Fibroblast of skin of left quadriceps (primary cell): ENCODE data around the gene PAXIP1.
A peak's percentile ranks its signal among the peaks of the same experiment; 100 is the strongest.
"Not testable (repeated sequence)": the region's sequence is repeated elsewhere in the genome, so short reads cannot be mapped to it uniquely, and the experiment has no call there.

Experiments
- DNase-seq, 2 experiments: peaks; one replicate each; pipeline ENCODE4 v3.0.0-alpha.2; 2013; ENCODE audit warnings: low read depth in 2 of 2

The PAXIP1 gene, protein sequence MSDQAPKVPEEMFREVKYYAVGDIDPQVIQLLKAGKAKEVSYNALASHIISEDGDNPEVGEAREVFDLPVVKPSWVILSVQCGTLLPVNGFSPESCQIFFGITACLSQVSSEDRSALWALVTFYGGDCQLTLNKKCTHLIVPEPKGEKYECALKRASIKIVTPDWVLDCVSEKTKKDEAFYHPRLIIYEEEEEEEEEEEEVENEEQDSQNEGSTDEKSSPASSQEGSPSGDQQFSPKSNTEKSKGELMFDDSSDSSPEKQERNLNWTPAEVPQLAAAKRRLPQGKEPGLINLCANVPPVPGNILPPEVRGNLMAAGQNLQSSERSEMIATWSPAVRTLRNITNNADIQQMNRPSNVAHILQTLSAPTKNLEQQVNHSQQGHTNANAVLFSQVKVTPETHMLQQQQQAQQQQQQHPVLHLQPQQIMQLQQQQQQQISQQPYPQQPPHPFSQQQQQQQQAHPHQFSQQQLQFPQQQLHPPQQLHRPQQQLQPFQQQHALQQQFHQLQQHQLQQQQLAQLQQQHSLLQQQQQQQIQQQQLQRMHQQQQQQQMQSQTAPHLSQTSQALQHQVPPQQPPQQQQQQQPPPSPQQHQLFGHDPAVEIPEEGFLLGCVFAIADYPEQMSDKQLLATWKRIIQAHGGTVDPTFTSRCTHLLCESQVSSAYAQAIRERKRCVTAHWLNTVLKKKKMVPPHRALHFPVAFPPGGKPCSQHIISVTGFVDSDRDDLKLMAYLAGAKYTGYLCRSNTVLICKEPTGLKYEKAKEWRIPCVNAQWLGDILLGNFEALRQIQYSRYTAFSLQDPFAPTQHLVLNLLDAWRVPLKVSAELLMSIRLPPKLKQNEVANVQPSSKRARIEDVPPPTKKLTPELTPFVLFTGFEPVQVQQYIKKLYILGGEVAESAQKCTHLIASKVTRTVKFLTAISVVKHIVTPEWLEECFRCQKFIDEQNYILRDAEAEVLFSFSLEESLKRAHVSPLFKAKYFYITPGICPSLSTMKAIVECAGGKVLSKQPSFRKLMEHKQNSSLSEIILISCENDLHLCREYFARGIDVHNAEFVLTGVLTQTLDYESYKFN

DNA sequence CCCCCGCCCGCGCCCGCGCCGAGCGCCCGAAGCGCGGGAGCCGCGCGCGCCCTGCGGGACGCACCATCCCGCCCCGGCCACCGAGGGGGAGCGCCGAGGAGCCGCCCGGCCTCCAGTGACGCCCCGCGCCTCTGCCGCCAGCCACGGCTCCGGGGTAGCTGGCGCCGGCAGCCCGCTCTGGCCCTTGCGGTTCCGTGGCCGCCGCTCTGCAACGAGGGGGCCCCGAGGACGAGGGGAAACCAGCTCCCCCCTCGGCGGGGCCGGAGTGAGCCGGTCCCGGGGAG is at the start of gene PAXIP1:
Gene PAXIP1, minus strand, starts transcription at position 33 of the 284 bp plus-strand sequence. CDS start 195 bp downstream, outside the sequence.
- no peak for DNase-seq

DNA sequence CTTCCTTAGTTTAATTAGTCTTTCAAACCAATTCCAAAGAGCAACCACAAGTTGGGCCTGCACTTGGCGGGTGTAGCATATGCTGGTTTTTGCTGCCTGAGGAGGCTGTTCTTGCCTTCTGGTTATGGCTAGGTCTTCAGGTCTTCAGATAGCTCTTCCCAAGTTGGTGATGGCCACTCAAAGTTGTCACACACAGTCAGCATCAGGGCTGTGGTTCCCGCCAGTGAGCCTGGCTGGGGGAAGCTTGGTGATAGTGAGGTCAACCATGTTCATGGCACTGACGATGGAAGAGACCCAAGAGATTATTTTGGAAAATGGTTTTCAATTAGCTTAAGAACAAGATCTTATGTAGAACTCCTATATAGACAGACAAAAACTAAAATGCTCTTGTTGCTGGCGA is 48.4 kb upstream of the PAXIP1 start:
- DNase-seq = no peak

DNA sequence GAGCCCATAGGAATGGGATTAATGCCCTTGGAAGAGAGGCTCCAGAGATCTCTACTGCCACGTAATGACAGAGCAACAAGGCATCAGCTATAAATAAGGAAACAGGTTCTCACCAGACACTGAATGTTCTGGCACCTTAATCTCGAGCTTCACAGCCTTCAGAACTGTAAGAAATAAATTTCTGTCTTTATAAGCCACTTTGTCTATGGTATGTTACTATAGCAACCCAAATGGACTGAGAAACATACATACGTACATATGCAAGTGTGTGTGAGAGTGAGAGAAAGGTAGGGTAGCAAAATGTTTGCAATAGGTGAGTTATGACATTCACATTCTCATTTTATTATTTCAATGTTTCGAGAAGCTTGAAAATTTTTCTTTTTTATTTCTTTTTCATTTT is 45.1 kb upstream of the PAXIP1 start:
- DNase-seq = no peak

DNA sequence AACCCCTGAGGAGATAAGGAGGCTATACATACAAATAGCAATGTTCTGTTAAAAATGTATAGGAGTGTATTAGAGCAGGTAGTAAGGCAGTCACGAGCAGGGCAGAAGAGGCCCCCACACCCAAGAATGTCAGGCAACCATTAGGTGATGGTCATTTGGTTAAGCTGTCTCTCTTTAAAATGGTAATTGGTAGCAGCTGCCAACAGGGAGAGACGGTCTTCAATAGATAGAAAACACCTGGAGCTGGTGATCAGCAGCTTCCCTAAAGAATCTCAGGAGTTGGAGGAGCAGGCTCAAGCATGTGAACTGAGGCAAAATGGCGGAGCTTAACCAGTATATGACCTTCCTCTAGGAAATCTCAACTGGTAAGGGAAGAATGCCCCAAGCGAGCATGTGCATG is 40.8 kb upstream of the PAXIP1 start:
- no peak for DNase-seq

DNA sequence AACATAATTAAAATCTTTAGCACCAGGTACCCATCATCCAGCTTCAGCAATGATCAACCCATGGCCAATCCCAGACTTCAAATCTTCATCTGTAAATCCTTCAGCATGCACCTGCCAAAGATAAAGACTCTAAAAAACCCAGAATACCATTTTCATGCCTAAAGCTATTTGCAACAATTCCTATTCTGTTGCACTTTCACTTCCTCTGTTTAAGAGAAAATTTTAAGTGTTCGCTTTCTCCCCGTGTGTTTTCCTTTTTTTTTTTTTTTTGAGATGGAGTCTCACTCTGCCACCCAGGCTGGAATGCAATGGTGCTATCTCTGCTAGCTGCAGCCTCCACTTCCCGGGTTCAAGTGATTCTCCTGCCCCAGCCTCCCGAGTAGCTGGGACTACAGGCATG is 35.4 kb upstream of the PAXIP1 start:
- no peak for DNase-seq

DNA sequence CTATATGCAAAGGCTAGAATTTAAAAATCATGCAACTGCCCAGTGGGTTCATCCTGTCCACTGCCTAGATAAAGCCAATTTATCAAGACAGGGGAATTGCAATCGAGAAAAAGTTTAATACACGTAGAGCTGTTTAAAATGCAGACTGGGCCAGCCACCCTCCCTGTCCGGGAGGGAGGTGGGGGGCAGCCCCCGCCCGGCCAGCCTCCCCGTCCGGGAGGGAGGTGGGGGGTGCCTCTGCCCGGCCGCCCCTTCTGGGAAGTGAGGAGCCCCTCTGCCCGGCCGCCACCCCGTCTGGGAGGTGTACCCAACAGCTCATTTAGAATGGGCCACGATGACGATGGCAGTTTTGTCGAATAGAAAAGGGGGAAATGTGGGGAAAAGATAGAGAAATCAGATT is 31.6 kb upstream of the PAXIP1 start:
- not testable (repeated sequence) for DNase-seq

DNA sequence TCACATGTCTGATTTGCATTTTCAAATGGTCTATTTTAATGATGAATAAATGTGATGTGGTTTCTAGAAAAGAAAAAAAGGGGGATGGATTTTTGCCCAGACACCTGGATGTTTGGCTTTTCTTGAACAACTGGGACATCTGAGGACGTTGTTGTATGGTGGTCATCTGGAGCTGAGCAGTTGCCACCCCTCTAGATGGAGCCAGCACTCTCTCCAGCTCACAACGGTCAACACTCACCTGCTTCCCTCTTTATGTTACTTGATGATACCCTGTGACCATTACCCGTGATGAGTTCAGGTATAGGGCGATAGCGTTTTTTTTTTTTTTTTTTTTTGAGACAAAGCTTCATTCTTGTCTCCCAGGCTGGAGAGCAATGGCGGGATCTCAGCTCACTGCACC is 30.1 kb upstream of the PAXIP1 start:
- no peak for DNase-seq

DNA sequence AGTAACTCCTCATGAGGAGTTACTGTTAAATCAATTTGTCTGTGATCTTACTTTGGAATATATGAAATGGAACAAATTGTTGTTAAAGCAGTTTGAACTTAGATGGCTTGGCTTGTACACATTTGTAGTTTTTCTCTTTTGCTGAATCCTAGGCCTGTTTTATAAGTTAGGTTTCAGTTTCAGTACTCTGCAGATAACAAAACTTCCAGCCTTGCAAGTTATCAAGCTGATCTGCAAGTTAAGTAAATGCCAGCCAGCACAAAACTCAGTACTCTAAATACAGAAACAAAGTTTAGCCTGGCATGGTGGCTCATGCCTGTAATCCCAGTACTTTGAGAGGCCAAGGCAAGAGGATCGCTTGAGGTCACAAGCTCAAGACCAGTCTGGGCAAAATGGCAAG is 25.0 kb upstream of the PAXIP1 start:
- no peak for DNase-seq

DNA sequence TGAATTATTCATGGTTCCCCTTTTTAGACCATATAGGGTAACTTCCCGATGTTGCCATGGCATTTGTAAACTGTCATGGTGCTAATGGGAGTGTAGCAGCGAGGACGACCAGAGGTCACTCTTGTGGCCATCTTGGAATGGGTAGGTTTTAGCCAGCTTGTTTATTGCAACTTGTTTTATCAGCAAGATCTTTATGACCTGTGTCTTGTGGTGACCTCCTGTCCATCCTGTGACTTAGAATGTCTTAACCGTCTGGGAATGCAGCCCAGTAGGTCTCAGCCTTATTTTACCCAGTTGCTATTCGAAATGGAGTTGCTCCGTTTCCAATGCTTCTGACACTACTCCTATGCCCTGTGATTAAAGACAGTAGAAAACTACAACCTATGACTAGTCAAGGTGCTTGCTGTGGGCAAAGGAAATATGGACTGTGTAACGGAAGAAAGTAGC is 18.8 kb upstream of the PAXIP1 start:
- no peak for DNase-seq

DNA sequence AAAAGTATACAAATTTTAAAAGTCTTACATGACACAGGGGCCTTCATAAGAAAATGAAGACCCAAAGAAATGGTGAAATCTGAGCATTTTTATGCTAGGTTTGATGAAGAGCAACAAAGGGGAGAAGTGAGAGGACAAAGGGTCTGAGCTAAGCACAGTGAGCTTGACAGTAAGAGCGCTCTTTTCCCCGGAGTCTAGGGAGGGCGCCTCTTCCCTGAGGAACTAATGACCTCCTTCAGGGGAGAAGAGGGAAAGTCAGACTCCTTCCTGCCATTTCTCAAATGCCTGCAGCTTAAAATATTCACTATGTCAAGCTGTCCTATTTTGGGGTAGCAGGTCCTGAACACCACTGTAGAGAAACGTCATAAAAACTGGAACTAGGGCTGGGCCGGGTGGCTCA is 18.1 kb upstream of the PAXIP1 start:
- no peak for DNase-seq

DNA sequence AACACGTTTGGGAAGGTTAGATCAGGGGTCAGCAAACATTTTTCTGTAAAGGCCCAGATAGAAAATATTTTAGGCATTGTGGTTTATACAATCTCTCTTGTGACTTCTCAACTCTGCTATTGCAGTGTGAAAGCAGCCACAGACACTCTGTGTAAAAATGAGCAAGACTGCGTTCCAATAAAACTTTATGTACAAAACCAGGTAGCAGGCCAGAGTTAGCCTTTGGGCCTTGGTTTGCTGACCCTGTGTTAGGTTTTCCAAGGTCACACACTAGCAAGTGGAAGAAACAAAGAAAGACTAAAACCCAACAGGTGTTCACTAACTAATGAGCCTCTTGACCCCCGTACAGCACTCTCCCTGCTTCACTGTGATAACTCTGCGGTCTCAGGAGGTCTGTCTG is 14.9 kb upstream of the PAXIP1 start:
- DNase-seq = no peak

DNA sequence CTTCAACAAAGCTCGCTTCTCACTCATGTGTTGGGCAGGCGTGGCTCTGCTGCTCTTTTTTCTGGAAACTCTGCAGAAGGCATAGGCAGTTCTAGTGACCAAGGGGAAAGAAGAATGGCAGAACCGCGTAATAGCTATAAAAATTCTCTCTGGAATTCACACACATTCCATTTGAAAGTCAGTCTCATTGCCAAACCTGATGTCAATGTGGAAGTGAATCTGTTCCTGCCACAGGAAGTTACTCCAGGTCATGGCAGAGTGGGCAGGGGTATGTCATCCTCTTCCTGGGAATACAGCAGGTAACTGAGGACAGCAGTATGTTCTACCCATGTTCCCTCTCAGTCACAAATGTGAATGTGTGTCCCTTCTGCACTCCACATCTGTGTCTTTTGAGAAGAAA is 8.2 kb upstream of the PAXIP1 start:
- no peak for DNase-seq

DNA sequence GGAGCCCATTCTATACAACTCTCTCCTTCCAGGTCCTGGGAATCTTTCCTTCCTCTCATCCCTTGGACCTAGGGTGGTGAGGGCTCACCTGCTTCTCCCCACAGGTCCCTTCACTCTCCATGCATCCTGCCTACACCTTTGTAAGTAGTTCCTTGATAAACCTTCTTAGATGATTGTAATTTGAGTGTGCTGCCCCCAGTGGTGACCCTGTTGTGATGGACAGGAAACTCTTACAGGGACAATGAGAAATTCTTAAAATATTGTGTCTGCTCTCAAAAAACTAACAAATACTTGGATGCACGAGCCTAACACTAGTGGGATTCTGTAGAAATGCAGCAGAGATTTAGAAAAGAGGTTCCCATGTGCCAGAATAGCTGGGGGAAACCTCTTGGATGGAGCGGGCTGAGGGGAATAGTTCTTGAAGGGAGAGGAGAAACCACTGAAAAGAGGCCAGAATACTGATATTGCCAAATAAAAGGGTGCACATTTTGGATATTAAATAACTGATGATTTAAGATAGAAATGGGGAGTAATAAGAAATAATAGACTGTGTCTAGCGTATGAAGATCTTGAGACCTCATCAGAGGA is 6.7 kb upstream of the PAXIP1 start:
- DNase-seq = no peak

DNA sequence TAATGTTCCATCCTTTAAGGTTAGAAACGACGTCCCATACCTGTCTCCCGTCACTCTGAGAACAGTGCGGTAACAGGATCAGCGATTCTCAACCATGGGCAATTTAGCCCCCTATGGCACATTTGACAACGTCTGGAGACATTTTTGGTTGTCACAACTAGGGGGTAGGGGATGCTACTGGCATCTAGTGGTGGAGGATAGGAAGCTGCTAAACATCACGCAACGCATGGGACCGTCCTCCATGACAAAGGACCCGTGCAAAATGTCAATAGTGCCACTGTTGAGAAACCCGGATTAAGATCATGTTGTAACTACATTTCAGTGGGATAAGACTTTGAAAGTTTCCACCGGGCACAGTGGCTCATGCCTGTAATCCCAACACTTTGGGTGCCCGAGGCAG is 5.0 kb upstream of the PAXIP1 start:
- DNase-seq = no peak

DNA sequence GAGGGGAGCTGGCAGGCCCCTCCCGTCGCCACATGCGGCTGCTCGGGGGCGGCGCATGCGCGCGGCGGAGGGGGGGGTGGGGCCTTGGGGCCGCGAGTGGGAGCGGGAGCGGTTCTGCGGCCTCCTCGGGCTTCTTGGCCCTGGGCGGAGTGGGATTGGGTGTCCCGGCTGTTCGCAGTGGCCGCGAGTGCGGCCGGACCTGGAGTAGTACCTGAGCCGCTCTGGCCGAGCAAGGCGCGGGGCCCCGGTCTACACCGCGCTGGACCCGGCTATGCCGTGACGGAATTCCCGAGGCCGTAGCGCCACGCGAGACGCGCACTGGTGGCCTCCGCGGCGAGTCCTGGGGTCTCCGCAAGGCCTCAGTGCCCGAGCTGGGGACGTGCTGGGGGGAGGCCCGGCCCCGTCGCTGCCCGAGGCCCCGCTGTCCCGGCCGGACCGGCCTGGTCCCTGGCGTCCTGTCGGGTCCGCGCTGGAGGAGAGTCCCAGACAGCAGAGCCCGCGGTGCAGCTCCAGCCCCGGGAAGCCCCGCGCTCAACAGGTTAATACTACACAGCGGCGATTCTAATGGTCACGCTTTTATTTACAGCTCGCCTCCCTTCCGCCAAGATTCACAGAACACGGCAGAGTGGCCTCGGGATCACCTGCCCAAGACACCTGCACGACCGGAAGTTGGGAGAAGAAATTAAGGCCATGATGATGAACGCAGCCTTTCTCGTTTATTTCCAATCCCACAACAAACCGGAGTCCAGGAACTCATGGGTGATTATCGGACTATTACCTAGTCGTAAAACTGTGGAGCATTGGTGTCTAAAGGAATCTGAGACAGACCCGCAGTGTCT is 671 bp upstream of the PAXIP1 start:
- DNase-seq = peak; percentile 65 to 72

DNA sequence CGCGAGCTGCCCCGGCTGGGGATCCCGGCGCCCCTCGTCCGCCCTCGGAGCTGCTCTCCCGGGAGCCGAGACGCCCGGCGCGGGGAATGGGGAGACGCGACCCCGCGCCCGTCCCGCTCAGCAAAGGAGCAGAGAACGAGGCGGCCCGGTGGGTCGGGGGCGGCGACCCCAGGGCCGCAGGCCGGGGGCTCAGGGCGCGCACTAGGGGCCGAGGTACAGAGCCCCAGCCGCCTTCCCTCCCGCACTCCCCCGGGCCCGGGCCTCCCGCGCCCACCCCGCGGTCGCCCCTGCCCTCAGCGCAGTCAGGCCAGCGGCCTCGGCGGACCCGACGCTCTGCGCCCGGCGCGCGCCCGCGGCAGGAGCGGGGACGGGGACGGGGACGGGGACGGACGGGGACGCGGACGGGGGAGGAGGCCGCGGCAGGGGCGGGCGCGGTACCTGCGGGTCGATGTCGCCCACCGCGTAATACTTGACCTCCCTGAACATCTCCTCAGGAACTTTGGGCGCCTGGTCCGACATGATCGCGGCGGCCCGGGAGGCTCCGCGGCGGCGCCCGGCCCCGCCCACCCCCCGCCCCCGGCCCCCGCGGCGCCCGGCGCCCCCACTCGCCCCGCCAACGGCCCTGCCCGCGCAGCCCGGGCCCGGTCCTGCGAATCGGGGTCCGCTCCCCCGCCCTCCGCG is 373 bp downstream of the PAXIP1 start:
- DNase-seq = no peak

DNA sequence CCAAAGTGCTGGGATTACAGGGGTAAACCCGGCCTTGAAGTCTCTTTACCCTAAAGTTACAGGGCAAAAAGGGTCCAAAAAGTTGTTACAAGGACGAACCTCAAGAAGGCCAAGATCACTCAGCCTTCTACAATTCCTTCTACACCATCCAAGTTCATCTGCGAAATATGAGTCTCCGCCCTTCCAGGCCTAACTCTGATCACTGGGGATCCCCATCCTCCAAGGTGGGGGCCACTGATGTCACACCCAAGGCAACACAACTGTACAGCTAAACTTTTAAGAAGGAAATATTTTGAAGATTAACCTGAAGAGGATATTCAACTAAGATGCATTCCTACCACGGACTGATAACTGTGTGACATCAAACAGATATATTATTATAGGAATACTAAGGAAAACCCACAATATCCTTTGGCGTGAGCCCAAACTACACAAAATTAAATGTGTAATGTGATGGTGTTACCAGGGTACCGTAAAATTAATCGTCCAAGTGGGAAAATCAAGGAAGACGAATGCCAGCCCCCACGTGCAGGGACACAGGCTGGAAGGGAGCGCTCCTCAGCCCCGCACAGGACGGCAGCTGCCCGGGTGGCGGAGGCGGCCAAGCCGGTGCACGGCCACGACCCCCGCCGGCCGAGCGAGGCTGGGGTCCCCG is 1.0 kb downstream of the PAXIP1 start:
- DNase-seq = no peak

DNA sequence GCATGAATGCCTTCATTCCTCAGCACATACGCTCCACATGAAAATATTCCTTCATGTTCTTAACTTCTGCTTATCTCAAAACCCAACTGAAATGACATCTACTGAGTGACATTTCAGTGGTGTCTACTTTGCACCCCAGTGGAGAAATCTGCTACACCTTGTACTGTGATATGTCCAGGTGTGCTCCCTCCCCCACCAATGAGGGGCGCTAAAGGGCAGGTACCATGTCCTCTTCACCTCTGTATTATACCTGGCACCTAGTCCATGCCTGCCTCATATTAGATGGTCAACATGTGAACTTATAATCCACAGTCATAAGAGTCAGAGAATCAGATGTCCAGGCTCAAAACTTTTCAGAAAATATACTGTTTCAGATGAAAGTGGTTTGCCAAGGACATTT is 2.1 kb downstream of the PAXIP1 start:
- no peak for DNase-seq

DNA sequence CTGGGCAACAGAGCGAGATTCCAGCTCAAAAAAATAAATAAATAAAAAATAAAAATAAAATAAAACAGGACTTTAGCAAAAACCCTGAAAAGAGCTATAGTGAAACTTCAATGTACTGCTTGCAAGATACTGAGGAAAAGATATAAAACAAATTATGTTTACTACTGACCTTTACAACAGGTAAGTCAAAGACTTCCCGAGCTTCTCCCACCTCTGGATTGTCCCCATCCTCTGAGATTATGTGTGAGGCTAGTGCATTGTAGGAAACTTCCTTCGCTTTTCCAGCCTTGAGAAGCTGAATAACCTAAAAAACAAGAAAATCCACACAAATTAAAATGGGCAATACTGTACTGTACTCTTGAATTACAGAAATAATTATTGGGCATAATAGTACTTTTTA is 4.4 kb downstream of the PAXIP1 start:
- no peak for DNase-seq

DNA sequence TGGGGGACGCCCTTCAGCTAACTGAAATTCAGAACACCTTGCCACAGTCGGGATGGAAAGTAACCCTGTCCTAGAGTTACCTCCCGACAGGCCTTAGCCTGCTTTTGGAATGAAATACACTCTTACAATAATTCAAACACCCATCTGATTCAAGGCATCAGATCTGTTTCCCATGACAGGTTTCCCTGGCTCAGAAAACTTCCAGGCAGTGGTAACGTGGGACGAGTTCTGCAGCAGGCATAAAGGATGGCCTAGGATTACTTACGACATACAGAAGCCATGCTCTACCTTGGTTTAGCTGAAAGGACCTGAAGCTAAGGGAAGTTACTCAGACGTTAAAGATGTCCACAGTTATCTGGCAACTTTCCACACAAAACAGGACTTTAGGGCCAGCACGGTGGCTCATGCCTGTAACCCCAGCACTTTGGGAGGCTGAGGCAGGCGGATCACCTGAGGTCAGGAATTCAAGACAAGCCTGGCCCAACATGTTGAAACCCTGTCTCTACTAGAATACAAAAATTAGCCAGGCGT is 5.0 kb downstream of the PAXIP1 start:
- no peak for DNase-seq
